WI38 (cell line): ENCODE results near the gene ACTL8.

Source experiments
- H3K4me3 ChIP-seq: 2 replicates; pipeline ENCODE4 v1.5.1; 2011; ENCODE audit warnings: low read depth, mild to moderate bottlenecking, control low read depth, low read length
- CTCF ChIP-seq: IDR thresholded peaks from 2 replicates; pipeline ENCODE4 v1.5.1; 2012; ENCODE audit warnings: low read depth, mild to moderate bottlenecking, control low read depth, low read length

The ACTL8 gene

GRCh38 chr1:17791055-17791390 lies 35.9 kb downstream of the ACTL8 start:
- no peak overlapping the region for H3K4me3 ChIP-seq
- TF ChIP-seq CTCF = no peak

- TF ChIP-seq CTCF = no peak
- H3K4me3 ChIP-seq = no peak overlapping the region
Observed at GRCh38 chr1:17791480-17791879, 36.3 kb downstream of the ACTL8 start.

- no peak for TF ChIP-seq CTCF
- H3K4me3 ChIP-seq = no peak overlapping the region
Observed at GRCh38 chr1:17792421-17792820, 37.3 kb downstream of the ACTL8 start.

GRCh38 chr1:17795081-17795809 lies 40.1 kb downstream of the ACTL8 start:
- no peak for TF ChIP-seq CTCF
- H3K4me3 ChIP-seq = no peak overlapping the region

GRCh38 chr1:17795836-17796645 lies 40.9 kb downstream of the ACTL8 start:
- TF ChIP-seq CTCF = no peak
- no peak overlapping the region for H3K4me3 ChIP-seq

GRCh38 chr1:17797478-17797877 lies 42.3 kb downstream of the ACTL8 start:
- no peak for TF ChIP-seq CTCF

GRCh38 chr1:17798011-17798410 lies 42.9 kb downstream of the ACTL8 start:
- no peak for TF ChIP-seq CTCF
- no peak overlapping the region for H3K4me3 ChIP-seq

More at GRCh38 chr1:17797478-17797877, 42.3 kb downstream of the ACTL8 start:
- H3K4me3 ChIP-seq = no peak overlapping the region
